ENCODE measurements around the gene TP53AIP1.

TP53AIP1 gene

GRCh38 chr11:128943428-128943976 lies 831 bp upstream of the TP53AIP1 start:
- DNase-seq (ENCODE audit: low read depth in 1 of 2, low spot score in 1 of 2): no peak

GRCh38 chr11:128942272-128942612 lies 429 bp downstream of the TP53AIP1 start:
- DNase-seq (ENCODE audit: low read depth in 1 of 2, low spot score in 1 of 2): no peak

GRCh38 chr11:128941573-128942271 lies 949 bp downstream of the TP53AIP1 start:
- no peak for DNase-seq (ENCODE audit: low read depth in 1 of 2, low spot score in 1 of 2)

GRCh38 chr11:128941110-128941509 lies 1.6 kb downstream of the TP53AIP1 start:
- DNase-seq (ENCODE audit: low read depth in 1 of 2, low spot score in 1 of 2): no peak

- DNase-seq (ENCODE audit: low read depth in 1 of 2, low spot score in 1 of 2): no peak
Measured at GRCh38 chr11:128940603-128941002, 2.1 kb downstream of the TP53AIP1 start.

- DNase-seq (ENCODE audit: low read depth in 1 of 2, low spot score in 1 of 2): no peak
Measured at GRCh38 chr11:128940156-128940555, 2.5 kb downstream of the TP53AIP1 start.

GRCh38 chr11:128939591-128939990 lies 3.1 kb downstream of the TP53AIP1 start:
- DNase-seq (ENCODE audit: low read depth in 1 of 2, low spot score in 1 of 2): no peak

- DNase-seq (ENCODE audit: low read depth in 1 of 2, low spot score in 1 of 2): no peak
Measured at GRCh38 chr11:128938156-128938885, 4.3 kb downstream of the TP53AIP1 start.

GRCh38 chr11:128937480-128937879 lies 5.2 kb downstream of the TP53AIP1 start:
- DNase-seq (ENCODE audit: low read depth in 1 of 2, low spot score in 1 of 2): no peak

- no peak for DNase-seq (ENCODE audit: low read depth in 1 of 2, low spot score in 1 of 2)
Measured at GRCh38 chr11:128936606-128937251, 5.9 kb downstream of the TP53AIP1 start.

- no peak for DNase-seq (ENCODE audit: low read depth in 1 of 2, low spot score in 1 of 2)
Measured at GRCh38 chr11:128934926-128935325, 7.7 kb downstream of the TP53AIP1 start.

GRCh38 chr11:128934351-128934750 lies 8.3 kb downstream of the TP53AIP1 start:
- no peak for DNase-seq (ENCODE audit: low read depth in 1 of 2, low spot score in 1 of 2)

GRCh38 chr11:128933481-128934178 lies 9.0 kb downstream of the TP53AIP1 start:
- DNase-seq (ENCODE audit: low read depth in 1 of 2, low spot score in 1 of 2): no peak

- DNase-seq (ENCODE audit: low read depth in 1 of 2, low spot score in 1 of 2): no peak
Measured at GRCh38 chr11:128931668-128932067, 11.0 kb downstream of the TP53AIP1 start.

- DNase-seq (ENCODE audit: low read depth in 1 of 2, low spot score in 1 of 2): no peak
Measured at GRCh38 chr11:128931066-128931465, 11.6 kb downstream of the TP53AIP1 start.

GRCh38 chr11:128929991-128930390 lies 12.7 kb downstream of the TP53AIP1 start:
- no peak for DNase-seq (ENCODE audit: low read depth in 1 of 2, low spot score in 1 of 2)

GRCh38 chr11:128929468-128929867 lies 13.2 kb downstream of the TP53AIP1 start:
- no peak for DNase-seq (ENCODE audit: low read depth in 1 of 2, low spot score in 1 of 2)

GRCh38 chr11:128928400-128928799 lies 14.3 kb downstream of the TP53AIP1 start:
- DNase-seq (ENCODE audit: low read depth in 1 of 2, low spot score in 1 of 2): no peak

GRCh38 chr11:128927683-128928336 lies 14.9 kb downstream of the TP53AIP1 start:
- DNase-seq (ENCODE audit: low read depth in 1 of 2, low spot score in 1 of 2): no peak

- no peak for DNase-seq (ENCODE audit: low read depth in 1 of 2, low spot score in 1 of 2)
Measured at GRCh38 chr11:128927108-128927461, 15.6 kb downstream of the TP53AIP1 start.
